ENCODE results near the gene DESI2.

- TF ChIP-seq CTCF (IDR thresholded peaks at IDR 0.05) (no peak), PBX3 (IDR thresholded peaks at IDR 0.05) (no peak), SIN3A (IDR thresholded peaks at IDR 0.05; ENCODE audit: borderline replicate concordance, low read depth, low read length) (no peak), USF2 (IDR thresholded peaks at IDR 0.05; ENCODE audit: borderline replicate concordance, low read depth, low read length) (no peak), FOSL2 (IDR thresholded peaks at IDR 0.05; ENCODE audit: borderline replicate concordance, low read depth) (no peak), YY1 (IDR thresholded peaks at IDR 0.05; ENCODE audit: low read depth) (no peak), USF1 (IDR thresholded peaks at IDR 0.05; ENCODE audit: borderline replicate concordance, low read depth) (no peak), RAD21 (IDR thresholded peaks at IDR 0.05; ENCODE audit: low read length) (no peak), EZH2phosphoT487 (IDR thresholded peaks at IDR 0.05; ENCODE audit: borderline replicate concordance, low read depth) (no peak), MXI1 (IDR thresholded peaks at IDR 0.05; ENCODE audit: low read depth, low read length) (no peak)
These were observed 12.0 kb upstream of the DESI2 start for GRCh38 chr1:244640917-244641316.
